HUES64 (cell line): ENCODE results near the gene ST14. TPM values are rescaled to one million over a fixed set of nuclear protein-coding genes. Genes with fewer than 3 reads are reported as not detected.

Experiments
- H3K27ac ChIP-seq: 2 replicates; pipeline ENCODE4 v1.7.0; 2013; ENCODE audit warnings: low read depth, low read length, inconsistent platforms
- H3K27me3 ChIP-seq: 2 replicates; pipeline ENCODE4 v1.6.1; 2013; ENCODE audit warnings: mild to moderate bottlenecking, low read length; ENCODE audit not compliant: insufficient read depth
- H3K36me3 ChIP-seq: 2 replicates; pipeline ENCODE4 v1.6.1; 2013; ENCODE audit warnings: mild to moderate bottlenecking, low read length; ENCODE audit not compliant: insufficient read depth
- H3K4me1 ChIP-seq: 2 replicates; pipeline ENCODE4 v1.6.1; 2013; ENCODE audit warnings: mild to moderate bottlenecking, low read length, moderate library complexity; ENCODE audit not compliant: insufficient read depth
- H3K4me3 ChIP-seq: 2 replicates; pipeline ENCODE4 v1.5.1; 2013; ENCODE audit warnings: mild to moderate bottlenecking, low read length, moderate library complexity
- H3K9ac ChIP-seq: 2 replicates; pipeline ENCODE4 v1.6.1; 2013; ENCODE audit warnings: mild to moderate bottlenecking, low read depth, low read length
- H3K9me3 ChIP-seq: 2 replicates; pipeline ENCODE4 v1.6.1; 2013; ENCODE audit warnings: low read depth, low read length; ENCODE audit not compliant: insufficient read depth
- WGBS: fragments of 150-250, 120-280 bp; methylation state at CpG from one replicate; pipeline ENCODE4 v1.1.7; 2013; ENCODE audit warnings: missing lambda C conversion rate; 5-methylcytosine and 5-hydroxymethylcytosine counted together
- polyA plus RNA-seq, 2 experiments: library from polyadenylated mRNA; stranded (reverse); fragments of 50-300 nt; gene quantifications; one replicate each; pipeline ENCODE4 v1.2.3, GENCODE V29; 2013

Gene ST14
- polyA plus RNA-seq (2013, experiment 1 of 2): 6.5 TPM
- 4.6 TPM for polyA plus RNA-seq (2013, experiment 2 of 2)

DNA sequence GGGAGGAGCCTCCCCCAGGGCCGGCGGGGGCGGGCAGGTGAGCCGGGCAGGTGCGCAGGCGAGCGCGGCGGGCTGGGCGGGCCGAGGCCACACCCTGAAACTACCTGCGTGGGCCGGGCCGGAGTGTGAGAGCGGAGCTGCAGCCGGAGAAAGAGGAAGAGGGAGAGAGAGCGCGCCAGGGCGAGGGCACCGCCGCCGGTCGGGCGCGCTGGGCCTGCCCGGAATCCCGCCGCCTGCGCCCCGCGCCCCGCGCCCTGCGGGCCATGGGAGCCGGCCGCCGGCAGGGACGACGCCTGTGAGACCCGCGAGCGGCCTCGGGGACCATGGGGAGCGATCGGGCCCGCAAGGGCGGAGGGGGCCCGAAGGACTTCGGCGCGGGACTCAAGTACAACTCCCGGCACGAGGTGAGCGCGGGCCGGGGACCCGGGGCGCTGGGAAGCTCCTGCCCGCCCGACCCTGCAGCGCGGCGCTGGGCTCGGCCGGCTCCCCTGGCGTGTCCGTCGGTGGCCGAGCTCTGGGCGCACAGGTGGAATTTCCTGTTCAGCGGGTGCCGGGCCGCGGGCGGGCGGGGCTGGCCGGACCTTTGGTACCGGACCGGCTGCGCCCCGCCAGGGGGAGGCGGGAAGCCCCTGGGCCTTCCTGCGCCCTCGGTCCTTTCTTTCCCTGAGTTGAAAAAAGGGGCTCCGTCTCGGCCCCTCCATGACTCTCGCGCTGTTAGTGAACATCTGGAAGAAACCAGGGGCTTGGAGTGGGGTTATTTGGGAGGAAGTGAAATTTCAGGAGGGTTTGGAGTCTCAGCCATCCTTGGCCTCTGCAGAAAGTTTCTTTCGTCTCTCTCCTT, at the start of gene ST14:
TSS of gene ST14 (plus strand) at position 126 of the 841 bp plus-strand sequence. CDS start at position 324, 198 bp downstream.
- Histone ChIP-seq H3K9me3 (no peaks in the 10 kb centered on the region), H3K36me3 (no peaks in the 10 kb centered on the region), H3K4me1 (peaks cover 14% of the 10 kb centered on the region), H3K4me3 (peak within 1 kb of the TSS; percentile 49), H3K27me3 (peaks cover 63% of the 10 kb centered on the region), H3K27ac (no peak within 1 kb of the TSS), H3K9ac (peak within 1 kb of the TSS; percentile 61)
- WGBS: 3% methylated on average over 89 of the region's 89 CpGs

DNA sequence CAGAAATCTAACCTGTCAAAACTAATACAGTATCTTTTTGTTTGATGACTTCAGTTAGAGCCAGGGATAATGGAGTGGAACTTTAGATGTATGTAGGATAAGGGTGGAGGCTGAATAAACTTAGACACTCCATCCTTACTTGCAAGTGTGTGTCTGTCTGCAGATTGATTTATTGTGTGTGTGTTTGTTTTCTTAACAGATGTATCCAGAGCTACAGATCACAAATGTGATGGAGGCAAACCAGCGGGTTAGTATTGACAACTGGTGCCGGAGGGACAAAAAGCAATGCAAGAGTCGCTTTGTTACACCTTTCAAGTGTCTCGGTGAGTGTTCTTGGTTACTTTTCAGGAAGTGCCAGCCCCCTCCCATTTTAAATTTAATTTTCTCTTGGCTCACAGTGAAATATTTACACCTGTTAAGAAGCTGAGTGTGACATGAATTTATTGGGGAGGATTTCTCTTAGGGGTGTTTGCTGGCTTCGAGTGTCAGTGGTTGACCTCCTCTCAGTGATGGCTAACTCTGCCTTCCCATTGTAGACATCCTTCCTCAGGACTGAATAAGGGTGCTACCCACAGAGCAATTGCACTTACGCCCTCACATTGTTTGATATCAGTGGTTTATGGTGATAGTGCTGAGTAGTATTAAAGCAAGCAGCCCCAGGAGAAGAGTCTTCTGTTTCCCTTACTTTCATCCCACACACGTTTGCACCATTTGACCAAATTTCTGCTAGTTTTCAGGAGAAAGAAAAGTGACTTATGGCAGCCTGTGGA, 49.1 kb upstream of the ST14 start:
- no peaks in the 10 kb centered on the region for H3K27me3 ChIP-seq
- H3K9me3 ChIP-seq: no peaks in the 10 kb centered on the region
- H3K4me3 ChIP-seq: no peak overlapping the region
- H3K36me3 ChIP-seq: peaks cover 55% of the 10 kb centered on the region
- H3K4me1 ChIP-seq: peaks cover 13% of the 10 kb centered on the region; the same call in 1 of the 2 replicates
- H3K27ac ChIP-seq: no peak overlapping the region
- H3K9ac ChIP-seq: no peak overlapping the region
- 98% methylated on average over 6 of the region's 7 CpGs for whole genome bisulfite sequencing

DNA sequence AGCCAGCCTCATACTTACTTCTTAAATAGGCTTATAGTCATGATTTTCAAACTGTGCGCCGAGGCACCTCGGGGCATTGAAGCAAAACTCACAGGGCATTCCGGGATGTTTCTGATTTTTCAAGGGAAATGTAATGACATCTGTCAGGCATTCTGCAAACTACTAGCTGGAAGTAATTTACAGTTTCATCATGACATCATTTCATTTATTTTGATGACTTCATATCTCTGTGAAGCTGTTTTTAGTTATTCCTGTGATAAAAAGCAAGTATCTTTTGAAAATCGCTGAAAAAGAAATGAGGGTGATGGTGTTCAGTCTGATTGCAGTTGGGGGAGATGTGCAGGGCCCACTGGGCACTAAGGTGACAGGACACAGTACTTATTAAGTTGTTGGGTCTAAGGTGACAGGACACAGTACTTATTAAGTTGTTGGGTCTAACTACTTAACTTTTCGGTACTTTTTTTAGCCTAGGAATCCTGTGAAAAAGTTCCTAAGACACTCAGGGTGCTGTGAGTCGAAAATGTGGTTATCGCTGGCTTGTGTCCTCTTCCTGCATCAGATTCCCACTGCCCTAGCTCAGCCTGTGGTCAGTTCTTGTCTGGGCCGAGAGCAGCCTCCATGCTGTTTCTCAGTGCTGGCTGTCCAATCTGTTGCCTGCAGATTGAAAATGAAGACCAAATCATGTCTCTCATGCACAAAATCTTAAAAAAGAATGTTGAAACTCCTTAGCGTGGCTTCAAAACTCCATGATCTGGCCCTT, 47.3 kb upstream of the ST14 start:
- no peak overlapping the region for H3K9ac ChIP-seq
- H3K36me3 ChIP-seq: peaks cover 63% of the 10 kb centered on the region
- no peak overlapping the region for H3K27ac ChIP-seq
- no peaks in the 10 kb centered on the region for H3K27me3 ChIP-seq
- H3K4me1 ChIP-seq: peaks cover 14% of the 10 kb centered on the region; the same call in 1 of the 2 replicates
- H3K9me3 ChIP-seq: no peaks in the 10 kb centered on the region
- 96% methylated on average over 10 of the region's 10 CpGs for WGBS
- H3K4me3 ChIP-seq: no peak overlapping the region

DNA sequence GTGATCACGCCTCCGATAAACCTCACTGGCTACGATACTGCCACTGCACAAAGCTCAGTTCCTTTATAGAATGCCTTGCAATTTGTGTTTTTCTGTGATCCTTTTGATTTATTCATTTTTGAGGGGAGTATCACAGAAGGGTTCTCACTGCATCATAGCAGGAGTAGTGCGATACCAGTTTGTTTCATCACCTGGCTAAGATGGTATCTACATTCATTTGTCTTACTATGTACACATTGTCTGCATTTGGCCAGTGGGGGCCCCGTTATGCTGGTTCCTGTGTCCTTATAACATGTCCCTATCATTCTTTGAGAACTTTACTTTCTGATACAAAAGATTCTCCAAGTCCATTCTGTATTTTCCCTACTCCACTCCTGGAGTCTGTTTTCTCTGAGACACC, 45.3 kb upstream of the ST14 start:
- H3K4me3 ChIP-seq: no peak overlapping the region
- no peak overlapping the region for H3K9ac ChIP-seq
- H3K27me3 ChIP-seq: no peaks in the 10 kb centered on the region
- H3K36me3 ChIP-seq: peaks cover 71% of the 10 kb centered on the region
- no peaks in the 10 kb centered on the region for H3K9me3 ChIP-seq
- H3K27ac ChIP-seq: no peak overlapping the region
- peaks cover 12% of the 10 kb centered on the region; the same call in 1 of the 2 replicates for H3K4me1 ChIP-seq
- WGBS: 94% methylated on average over 5 of the region's 5 CpGs

- WGBS: 96% methylated on average over 4 of the region's 4 CpGs
Measured at GRCh38 chr11:130114726-130115125, 44.9 kb upstream of the ST14 start.

GRCh38 chr11:130115218-130115617, 44.4 kb upstream of the ST14 start:
- Histone ChIP-seq H3K9me3 (no peaks in the 10 kb centered on the region), H3K9ac (no peak overlapping the region), H3K27me3 (no peaks in the 10 kb centered on the region), H3K27ac (peak overlapping the region; percentile 35; the same call in 1 of the 2 replicates), H3K36me3 (peaks cover 66% of the 10 kb centered on the region), H3K4me1 (peaks cover 10% of the 10 kb centered on the region; the same call in 1 of the 2 replicates), H3K4me3 (no peak overlapping the region)
- 87% methylated on average over 2 of the region's 2 CpGs for WGBS

More at GRCh38 chr11:130114726-130115125, 44.9 kb upstream of the ST14 start:
- Histone ChIP-seq H3K4me1 (peaks cover 10% of the 10 kb centered on the region; the same call in 1 of the 2 replicates), H3K27me3 (no peaks in the 10 kb centered on the region), H3K36me3 (peaks cover 71% of the 10 kb centered on the region), H3K27ac (no peak overlapping the region), H3K9ac (no peak overlapping the region; the same call in 1 of the 2 replicates), H3K4me3 (no peak overlapping the region), H3K9me3 (no peaks in the 10 kb centered on the region)

DNA sequence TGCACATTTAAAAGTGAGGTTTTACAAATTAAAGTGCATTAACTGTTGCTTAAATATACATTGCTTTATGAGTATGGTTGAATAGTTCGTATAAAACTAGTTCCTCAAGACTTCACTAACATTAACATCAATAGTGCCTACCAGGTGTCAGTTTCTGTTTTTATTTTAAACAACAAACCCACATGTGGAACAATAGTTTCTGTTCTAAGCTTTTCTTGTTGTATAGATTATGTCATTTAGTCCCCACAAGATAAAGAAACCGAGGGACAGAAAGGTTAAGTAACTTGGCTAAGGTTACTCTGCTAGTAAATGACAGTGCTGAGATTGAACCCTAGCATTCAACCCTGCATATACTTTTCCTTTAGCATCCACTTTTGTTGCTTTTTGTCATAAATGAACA, 41.4 kb upstream of the ST14 start:
- H3K4me3 ChIP-seq: no peak overlapping the region
- H3K27ac ChIP-seq: no peak overlapping the region
- 100% methylated on average over 1 of the region's 2 CpGs for WGBS
- no peak overlapping the region for H3K9ac ChIP-seq
- no peaks in the 10 kb centered on the region for H3K9me3 ChIP-seq
- H3K36me3 ChIP-seq: peaks cover 66% of the 10 kb centered on the region
- peaks cover 10% of the 10 kb centered on the region; the same call in 1 of the 2 replicates for H3K4me1 ChIP-seq
- H3K27me3 ChIP-seq: no peaks in the 10 kb centered on the region

- H3K9me3 ChIP-seq: no peaks in the 10 kb centered on the region
- no peak overlapping the region for H3K9ac ChIP-seq
- peaks cover 66% of the 10 kb centered on the region for H3K36me3 ChIP-seq
- H3K27ac ChIP-seq: no peak overlapping the region
- H3K4me3 ChIP-seq: no peak overlapping the region
- H3K4me1 ChIP-seq: peaks cover 10% of the 10 kb centered on the region; the same call in 1 of the 2 replicates
- H3K27me3 ChIP-seq: no peaks in the 10 kb centered on the region
- 92% methylated on average over 9 of the region's 9 CpGs for WGBS
Measured at GRCh38 chr11:130118636-130119387, 40.8 kb upstream of the ST14 start.

DNA sequence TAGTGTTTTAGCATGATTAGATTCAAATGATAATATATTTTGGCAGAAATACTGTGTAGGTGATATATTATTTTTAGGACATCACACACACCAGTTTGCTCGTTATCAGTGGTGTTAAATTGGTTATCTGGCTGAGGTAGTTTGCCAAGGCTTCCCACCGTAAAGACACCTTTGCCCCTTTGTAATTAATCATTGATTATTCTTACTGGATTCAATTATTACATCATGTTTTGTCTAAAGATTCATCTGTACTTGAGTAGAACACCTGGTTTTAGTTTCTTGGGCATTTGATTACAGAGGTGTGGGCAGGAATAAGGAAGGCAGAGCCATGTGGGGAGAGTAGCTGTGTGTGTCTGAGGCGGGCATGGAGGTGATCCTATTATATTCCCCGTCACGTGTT, 39.5 kb upstream of the ST14 start:
- Histone ChIP-seq H3K9me3 (no peaks in the 10 kb centered on the region), H3K27ac (no peak overlapping the region), H3K9ac (no peak overlapping the region), H3K36me3 (peaks cover 69% of the 10 kb centered on the region), H3K4me1 (peaks cover 6% of the 10 kb centered on the region; the same call in 1 of the 2 replicates), H3K4me3 (no peak overlapping the region), H3K27me3 (no peaks in the 10 kb centered on the region)
- WGBS: 93% methylated on average over 3 of the region's 5 CpGs

GRCh38 chr11:130121445-130121978, 38.1 kb upstream of the ST14 start:
- Histone ChIP-seq H3K9ac (no peak overlapping the region), H3K27me3 (no peaks in the 10 kb centered on the region), H3K4me3 (no peak overlapping the region), H3K27ac (no peak overlapping the region), H3K36me3 (peaks cover 73% of the 10 kb centered on the region), H3K9me3 (no peaks in the 10 kb centered on the region), H3K4me1 (no peaks in the 10 kb centered on the region)
- WGBS: 96% methylated on average over 5 of the region's 5 CpGs
